GM12874 (cell line): ENCODE results near the gene MAGI1.

Experiments
- TF ChIP-seq, protein P1 (sequence below): IDR thresholded peaks from 2 replicates; pipeline ENCODE4 v1.5.1; 2011; ENCODE audit warnings: low read depth, mild to moderate bottlenecking, control low read depth, low read length, moderate library complexity; ENCODE audit not compliant: insufficient read depth

Gene MAGI1

DNA sequence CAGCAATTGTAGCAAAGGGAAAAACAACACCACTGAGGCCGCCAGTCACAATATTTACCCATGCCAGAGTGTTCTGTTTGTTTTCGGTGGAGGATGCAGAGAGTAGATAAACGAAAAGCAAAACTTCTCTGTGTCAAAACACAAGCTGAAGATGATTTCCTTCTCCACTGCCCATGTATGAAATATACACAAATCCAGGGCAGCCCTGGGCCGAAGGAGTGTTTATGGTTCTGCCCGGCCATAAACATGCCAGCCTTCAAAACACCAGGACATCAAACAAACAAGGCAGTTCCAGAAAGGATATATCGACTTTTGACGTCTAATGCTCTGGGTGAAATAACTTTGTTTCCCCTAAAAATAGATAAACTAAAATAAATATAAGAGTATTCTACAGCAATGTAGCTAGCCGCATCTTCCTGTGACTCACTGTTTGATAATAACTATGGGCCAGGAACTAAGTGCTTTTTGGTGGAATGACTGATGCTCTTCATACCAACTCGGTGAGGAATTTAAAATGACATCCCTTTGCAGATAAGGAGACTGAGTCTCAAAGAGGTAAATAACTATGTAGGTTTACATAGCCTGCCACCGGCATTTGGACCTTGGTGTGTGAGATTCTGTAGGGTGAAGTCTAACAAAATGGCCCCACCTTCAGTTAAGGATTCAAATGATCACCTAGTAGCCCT lies 82.8 kb downstream of the MAGI1 start:
- TF ChIP-seq, protein P1, sequence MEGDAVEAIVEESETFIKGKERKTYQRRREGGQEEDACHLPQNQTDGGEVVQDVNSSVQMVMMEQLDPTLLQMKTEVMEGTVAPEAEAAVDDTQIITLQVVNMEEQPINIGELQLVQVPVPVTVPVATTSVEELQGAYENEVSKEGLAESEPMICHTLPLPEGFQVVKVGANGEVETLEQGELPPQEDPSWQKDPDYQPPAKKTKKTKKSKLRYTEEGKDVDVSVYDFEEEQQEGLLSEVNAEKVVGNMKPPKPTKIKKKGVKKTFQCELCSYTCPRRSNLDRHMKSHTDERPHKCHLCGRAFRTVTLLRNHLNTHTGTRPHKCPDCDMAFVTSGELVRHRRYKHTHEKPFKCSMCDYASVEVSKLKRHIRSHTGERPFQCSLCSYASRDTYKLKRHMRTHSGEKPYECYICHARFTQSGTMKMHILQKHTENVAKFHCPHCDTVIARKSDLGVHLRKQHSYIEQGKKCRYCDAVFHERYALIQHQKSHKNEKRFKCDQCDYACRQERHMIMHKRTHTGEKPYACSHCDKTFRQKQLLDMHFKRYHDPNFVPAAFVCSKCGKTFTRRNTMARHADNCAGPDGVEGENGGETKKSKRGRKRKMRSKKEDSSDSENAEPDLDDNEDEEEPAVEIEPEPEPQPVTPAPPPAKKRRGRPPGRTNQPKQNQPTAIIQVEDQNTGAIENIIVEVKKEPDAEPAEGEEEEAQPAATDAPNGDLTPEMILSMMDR: no peak

DNA sequence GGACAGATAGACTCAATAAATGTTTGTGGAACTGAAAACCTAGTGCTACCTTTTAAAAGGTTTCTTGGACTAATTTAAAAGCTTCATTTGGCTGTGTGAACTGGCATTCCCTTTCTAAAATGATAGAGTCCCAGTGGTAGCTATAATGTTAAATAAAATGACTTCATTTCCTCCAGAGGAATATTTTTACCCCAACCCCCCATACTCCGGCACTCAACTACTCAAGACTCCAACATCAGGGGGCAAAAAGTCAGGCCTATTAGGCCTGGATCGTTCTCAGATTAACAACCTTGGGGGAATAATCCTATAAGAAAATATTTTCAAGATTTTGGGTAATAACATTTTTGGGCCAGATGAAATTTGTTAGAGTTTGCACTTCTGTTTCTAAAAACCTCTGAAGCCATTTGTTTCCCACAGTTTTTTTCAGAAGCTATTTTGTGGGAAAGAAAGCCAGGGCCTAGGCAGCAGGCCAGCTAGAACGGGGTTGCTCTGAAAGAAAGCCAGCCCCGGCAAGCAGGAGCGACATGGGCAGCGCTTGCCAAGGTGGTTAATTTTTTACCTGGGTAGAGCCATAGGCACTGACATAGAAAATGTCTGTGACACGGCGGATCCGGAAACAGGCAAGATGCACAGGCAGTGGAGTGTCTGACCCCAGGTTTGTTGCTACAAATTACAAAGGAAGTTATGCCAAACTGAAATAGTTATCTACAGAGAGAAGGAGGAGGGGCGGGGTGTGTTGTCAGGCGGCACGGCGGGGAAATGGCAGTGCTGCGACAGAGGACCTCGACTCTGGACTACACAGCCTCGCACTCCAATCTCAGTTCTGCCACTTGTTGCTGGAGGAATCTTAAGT lies 84.6 kb downstream of the MAGI1 start:
- TF ChIP-seq, protein P1: no peak

DNA sequence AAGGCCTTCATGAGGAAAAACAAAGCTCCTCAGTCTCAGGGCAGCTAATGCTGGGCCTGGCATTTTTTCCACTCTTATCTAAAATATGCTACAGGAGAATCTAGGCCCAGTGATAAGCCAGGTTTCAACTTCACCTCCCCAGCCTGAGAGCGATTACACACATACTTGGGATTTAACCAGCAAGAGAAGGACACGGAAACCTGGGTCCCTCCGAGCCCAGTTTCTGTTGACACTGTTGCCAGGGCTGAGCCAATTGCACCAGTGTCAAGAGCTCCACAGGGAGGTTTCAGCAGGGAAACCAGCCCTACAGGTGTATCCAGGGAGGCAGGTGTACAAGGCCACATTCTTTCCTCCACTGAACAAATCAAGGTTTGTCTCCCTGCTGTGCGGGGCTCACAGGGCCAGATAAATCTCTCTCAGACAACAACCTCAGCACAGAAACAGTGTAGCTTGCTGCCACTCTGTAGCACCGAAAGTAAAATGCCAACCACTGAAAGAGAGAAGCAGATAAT lies 85.4 kb downstream of the MAGI1 start:
- TF ChIP-seq, protein P1: no peak

DNA sequence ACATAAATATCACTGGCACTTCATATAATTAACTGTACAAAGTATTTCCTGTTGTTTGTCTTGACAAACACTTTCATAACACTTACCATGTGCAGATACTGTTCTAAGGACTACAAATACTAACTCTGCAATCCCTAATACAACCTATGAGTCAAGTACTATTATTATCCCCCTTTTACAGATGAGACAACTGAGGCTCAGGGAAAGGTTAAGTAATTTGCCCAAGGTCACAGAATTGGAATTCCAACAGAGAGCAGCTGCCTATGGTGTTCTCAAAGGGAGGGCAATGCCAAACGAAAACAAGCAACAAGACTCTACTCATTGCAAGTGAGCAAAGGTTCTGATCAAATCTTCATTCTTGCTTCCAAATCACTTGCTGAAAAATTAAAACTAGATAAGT lies 85.9 kb downstream of the MAGI1 start:
- TF ChIP-seq, protein P1: no peak

DNA sequence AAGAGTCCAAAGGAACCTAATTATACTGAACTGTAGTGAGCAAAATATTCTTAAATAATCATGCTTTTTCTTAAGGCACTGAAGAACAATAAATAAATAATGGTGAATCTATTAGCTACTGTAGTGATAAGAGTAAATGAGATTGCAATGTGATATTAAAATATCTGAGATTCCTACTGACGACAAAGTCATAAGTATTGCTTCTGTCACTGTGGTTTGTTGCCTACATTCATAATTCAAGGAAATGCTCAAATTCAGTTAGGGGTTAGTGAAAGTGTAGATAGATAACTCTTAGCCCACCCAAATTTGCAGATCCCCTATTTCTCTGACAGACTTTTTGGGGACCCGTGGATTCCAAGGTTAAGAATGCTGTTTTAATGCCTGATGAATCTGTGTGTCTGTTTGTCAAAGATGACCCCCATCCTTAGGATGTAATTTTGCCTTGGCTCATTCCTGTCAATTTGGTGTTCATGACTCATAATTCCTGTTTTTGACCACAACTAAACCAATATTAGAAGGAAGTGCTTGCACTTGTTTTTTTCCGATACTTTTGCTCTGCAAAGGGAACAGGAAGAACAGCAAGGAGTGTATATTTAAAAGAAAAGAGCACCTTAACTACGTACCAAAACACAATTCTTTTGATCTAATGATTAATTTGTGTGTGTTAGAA lies 86.7 kb downstream of the MAGI1 start:
- TF ChIP-seq, protein P1: no peak

DNA sequence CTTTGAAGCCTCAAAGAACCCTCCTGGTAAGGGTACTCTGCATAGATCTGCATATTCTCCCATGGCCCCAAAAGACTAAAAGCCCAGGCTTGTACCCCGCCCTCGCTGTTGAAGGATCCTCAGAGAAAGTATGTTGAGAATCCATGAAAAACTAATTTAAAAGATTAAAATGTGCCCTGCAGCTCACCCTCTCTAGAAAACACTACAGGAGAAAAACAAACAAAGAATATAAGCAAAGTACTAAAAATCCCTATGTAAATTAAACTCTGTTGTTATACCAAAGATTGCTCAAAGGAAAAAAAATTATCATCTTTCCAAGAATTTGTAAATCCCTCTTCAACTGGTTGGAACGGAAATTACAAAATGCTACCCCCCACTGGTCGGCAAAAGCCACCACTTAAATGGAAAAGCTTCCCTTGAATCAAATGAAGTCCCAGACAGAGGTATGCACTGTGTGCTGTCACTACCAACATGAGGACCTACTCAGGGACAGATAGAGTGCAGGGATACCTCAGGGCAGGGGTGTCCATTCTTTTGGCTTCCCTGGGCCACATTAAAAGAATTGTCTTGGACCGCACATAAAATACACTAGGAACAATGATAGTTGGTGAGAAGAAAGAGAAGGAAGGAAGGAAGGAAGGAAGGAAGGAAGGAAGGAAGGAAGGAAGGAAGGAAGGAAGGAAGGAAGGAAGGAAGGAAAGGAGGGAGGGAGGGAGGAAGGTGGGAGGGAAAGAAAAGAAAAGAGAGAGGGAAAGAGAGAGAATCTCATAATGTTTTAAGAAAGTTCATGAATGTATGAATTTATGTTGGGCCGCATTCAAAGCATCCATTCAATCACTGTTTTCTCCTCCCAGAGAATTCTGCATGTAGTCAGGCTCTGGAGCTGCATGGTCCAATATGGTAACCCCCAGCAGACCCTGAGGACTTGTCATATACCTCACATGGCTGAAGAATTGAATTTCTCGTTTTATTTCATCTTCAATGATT lies 88.1 kb downstream of the MAGI1 start:
- TF ChIP-seq, protein P1: no peak
